Measurements from ENCODE around the gene DYNAP. TPM values are rescaled to one million over a fixed set of nuclear protein-coding genes. Genes with fewer than 3 reads are reported as not detected.

DYNAP gene
- total RNA-seq, 2 experiments from 2014 or later: not detected

DNA sequence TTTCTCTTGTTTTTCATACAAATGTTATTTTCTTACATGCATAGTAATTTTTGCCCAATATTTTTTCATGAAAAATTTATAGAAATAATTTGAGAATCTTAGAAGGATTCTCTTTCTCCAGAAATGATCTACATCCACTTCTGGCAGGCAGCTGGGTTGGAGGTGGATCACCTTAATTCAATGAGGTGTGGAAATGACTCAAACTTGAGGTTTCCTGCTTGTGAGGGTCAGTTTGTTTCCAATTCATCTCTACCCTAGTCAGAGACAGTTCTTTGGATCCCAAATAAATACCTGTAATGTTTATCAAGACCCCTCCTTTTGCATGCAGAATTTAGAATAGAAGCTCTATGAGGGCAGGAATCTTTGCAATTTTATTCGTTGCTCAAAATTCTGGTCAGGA is 35.0 kb upstream of the DYNAP start:
- Mint-ChIP-seq H3K9me3 (no peaks in the 10 kb centered on the region), H3K4me1 (ENCODE audit: low read depth) (no peaks in the 10 kb centered on the region), H3K27ac (no peak overlapping the region), H3K4me3 (no peak overlapping the region), H3K36me3 (ENCODE audit: low read depth) (no peaks in the 10 kb centered on the region), H3K27me3 (no peaks in the 10 kb centered on the region)
- peaks cover 0 to 5% of the 10 kb centered on the region in 2 experiments for H3K27me3 ChIP-seq (ENCODE audit: control insufficient read depth in 1 of 2, insufficient read depth in 2 of 2, low read length in 2 of 2)
- intact Hi-C loops (cut with DNase I, micrococcal nuclease): no loop called here
- POLR2A ChIA-PET: no interaction called here
- TF ChIP-seq, protein P1, sequence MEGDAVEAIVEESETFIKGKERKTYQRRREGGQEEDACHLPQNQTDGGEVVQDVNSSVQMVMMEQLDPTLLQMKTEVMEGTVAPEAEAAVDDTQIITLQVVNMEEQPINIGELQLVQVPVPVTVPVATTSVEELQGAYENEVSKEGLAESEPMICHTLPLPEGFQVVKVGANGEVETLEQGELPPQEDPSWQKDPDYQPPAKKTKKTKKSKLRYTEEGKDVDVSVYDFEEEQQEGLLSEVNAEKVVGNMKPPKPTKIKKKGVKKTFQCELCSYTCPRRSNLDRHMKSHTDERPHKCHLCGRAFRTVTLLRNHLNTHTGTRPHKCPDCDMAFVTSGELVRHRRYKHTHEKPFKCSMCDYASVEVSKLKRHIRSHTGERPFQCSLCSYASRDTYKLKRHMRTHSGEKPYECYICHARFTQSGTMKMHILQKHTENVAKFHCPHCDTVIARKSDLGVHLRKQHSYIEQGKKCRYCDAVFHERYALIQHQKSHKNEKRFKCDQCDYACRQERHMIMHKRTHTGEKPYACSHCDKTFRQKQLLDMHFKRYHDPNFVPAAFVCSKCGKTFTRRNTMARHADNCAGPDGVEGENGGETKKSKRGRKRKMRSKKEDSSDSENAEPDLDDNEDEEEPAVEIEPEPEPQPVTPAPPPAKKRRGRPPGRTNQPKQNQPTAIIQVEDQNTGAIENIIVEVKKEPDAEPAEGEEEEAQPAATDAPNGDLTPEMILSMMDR (IDR thresholded peaks at IDR 0.05): no peak
- no peaks in the 10 kb centered on the region for H3K4me1 ChIP-seq (ENCODE audit: insufficient read depth, low read length)
- no peaks in the 10 kb centered on the region for H3K9me3 ChIP-seq (ENCODE audit: control insufficient read depth in 1 of 2, insufficient read depth in 1 of 2, low read length in 2 of 2)
- DNase-seq (no peak), ATAC-seq (ENCODE audit: poor library complexity) (no peak)
- H3K36me3 ChIP-seq (ENCODE audit: insufficient read depth, low read length): no peaks in the 10 kb centered on the region
- CTCF ChIA-PET: no interaction called here
- no peak overlapping the region for H3K27ac ChIP-seq (ENCODE audit: low read depth in 1 of 2, low read length in 2 of 2)
- H3K4me3 ChIP-seq (ENCODE audit: low read length): no peak overlapping the region

DNA sequence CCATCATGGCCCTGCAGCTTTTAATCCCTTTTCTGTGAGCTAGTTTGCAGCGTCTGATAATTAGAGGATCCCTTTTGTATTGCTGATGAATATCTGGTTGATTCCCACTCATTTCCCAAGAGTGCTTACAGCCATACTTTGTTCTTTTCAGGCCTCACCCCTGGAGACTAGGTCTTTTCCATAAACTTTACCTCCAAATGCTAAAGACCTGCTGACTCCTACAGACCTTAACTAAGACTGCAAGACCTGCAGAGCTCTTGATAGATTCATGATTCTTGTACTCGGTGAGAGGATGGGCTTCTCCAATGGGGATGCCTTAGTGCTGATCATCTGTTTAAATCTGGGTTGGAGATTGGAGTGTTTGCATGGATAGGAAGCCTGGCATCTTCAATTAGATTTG is 33.1 kb upstream of the DYNAP start:
- intact Hi-C loops (cut with DNase I, micrococcal nuclease): loop anchor here in 1 of 2 experiments (2.0 kb wide), 1 partner anchor 425 kb away; no protein-coding TSS in a partner anchor
- Mint-ChIP-seq H3K4me1 (ENCODE audit: low read depth) (no peaks in the 10 kb centered on the region), H3K36me3 (ENCODE audit: low read depth) (no peaks in the 10 kb centered on the region), H3K27me3 (no peaks in the 10 kb centered on the region), H3K4me3 (no peak overlapping the region), H3K9me3 (no peaks in the 10 kb centered on the region), H3K27ac (no peak overlapping the region)
- CTCF ChIA-PET: no interaction called here
- H3K27me3 ChIP-seq (ENCODE audit: control insufficient read depth in 1 of 2, insufficient read depth in 2 of 2, low read length in 2 of 2): peaks cover 0 to under 1% of the 10 kb centered on the region in 2 experiments
- no peaks in the 10 kb centered on the region for H3K9me3 ChIP-seq (ENCODE audit: control insufficient read depth in 1 of 2, insufficient read depth in 1 of 2, low read length in 2 of 2)
- H3K36me3 ChIP-seq (ENCODE audit: insufficient read depth, low read length): no peaks in the 10 kb centered on the region
- ATAC-seq (ENCODE audit: poor library complexity): no peak
- no peak overlapping the region for H3K27ac ChIP-seq (ENCODE audit: low read depth in 1 of 2, low read length in 2 of 2)
- H3K4me1 ChIP-seq (ENCODE audit: insufficient read depth, low read length): no peaks in the 10 kb centered on the region
- TF ChIP-seq, protein P1 (IDR thresholded peaks at IDR 0.05): no peak
- POLR2A ChIA-PET: no interaction called here
- H3K4me3 ChIP-seq (ENCODE audit: low read length): no peak overlapping the region
- no peak for DNase-seq

DNA sequence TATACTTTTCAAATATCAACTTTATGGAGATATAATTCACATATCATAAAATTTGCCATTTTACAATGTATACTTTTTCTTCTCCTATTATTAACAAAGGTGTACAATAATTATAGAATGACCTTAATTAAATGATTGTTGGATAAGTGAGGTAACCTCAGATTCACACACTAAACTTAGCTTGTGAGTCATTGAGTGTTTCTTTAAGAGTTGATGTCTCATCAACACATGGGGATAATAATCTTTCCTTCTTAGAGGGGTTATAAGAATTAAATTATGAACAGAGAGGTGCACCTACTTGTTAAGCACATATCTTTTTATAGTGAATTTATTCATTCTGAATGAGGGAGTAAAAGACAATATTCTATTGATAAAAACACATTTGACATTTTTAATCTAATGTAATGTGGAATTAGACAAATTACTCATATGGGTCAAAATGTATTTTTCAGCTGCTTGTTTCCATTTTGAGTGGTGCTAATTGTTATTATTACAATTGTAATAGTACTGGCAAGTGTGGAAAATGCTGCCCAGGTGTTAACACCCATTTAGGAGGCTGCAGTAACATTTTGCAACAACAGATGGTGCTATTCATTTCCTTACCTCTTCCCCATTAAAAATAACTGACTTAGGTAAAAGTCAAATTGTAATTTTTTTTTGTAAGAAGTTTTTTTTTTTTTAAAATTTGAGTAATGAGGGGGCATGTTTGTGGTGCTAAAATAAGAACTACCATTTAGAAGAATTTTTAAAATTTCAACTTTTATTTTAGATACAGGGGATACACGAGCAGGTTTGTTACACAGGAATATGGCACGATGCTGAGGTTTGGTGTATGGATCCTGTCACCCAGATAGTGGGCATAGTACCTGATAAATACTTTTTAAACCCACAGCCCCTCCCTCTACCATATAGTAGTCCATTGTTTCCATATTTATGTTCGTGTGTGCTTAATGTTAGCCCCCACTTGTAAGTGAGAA is 32.1 kb upstream of the DYNAP start:
- TF ChIP-seq, protein P1 (IDR thresholded peaks at IDR 0.05): peak; percentile 59
- Histone ChIP-seq H3K27ac (ENCODE audit: low read depth in 1 of 2, low read length in 2 of 2) (no peak overlapping the region), H3K9me3 (ENCODE audit: control insufficient read depth in 1 of 2, insufficient read depth in 1 of 2, low read length in 2 of 2) (no peaks in the 10 kb centered on the region), H3K27me3 (ENCODE audit: control insufficient read depth in 1 of 2, insufficient read depth in 2 of 2, low read length in 2 of 2) (no peaks in the 10 kb centered on the region), H3K36me3 (ENCODE audit: insufficient read depth, low read length) (no peaks in the 10 kb centered on the region), H3K4me3 (ENCODE audit: low read length) (no peak overlapping the region), H3K4me1 (ENCODE audit: insufficient read depth, low read length) (no peaks in the 10 kb centered on the region)
- DNase-seq (peak in 3 of 14 experiments; percentile 14 to 34 (median 23)), ATAC-seq (ENCODE audit: poor library complexity) (no peak)
- Mint-ChIP-seq H3K4me1 (ENCODE audit: low read depth) (no peaks in the 10 kb centered on the region), H3K9me3 (no peaks in the 10 kb centered on the region), H3K27me3 (no peaks in the 10 kb centered on the region), H3K27ac (no peak overlapping the region), H3K4me3 (no peak overlapping the region), H3K36me3 (ENCODE audit: low read depth) (no peaks in the 10 kb centered on the region)
- intact Hi-C loops (cut with DNase I, micrococcal nuclease): loop anchor here in 1 of 2 experiments (1.0 to 2.0 kb wide), 2 partner anchors 391 to 424 kb away; no protein-coding TSS in a partner anchor
- ChIA-PET CTCF (no interaction called here), POLR2A (no interaction called here)
